Measurements from ENCODE around the gene LSM3. TPM values are rescaled to one million over a fixed set of nuclear protein-coding genes. Genes with fewer than 3 reads are reported as not detected.
A peak's percentile ranks its signal among the peaks of the same experiment; 100 is the strongest.

The LSM3 gene
- total RNA-seq, 2 donors from 2014 or later, result 20.5 to 24.5 TPM

DNA sequence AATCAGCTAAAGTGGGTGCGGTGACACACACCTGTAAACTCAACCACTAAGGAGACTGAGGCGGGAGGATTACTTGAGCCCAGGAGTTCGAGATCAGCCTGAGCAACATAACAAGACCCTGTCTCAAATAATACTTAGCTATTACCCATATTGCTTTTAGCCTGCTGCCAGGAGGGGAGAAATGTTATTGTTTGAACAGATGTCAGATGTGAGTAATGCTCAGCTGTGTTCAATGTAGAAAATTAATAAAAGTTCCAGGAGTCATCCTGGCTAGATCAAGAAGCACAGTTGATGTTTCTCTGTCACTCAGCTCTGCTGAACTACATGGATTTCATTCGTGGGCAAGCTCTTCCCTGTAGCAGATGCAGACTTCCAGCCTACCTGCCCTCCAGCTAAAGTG, 22.2 kb downstream of the LSM3 start:
- no peaks in the 10 kb centered on the region for H3K9me3 Mint-ChIP-seq
- ATAC-seq (no peak), DNase-seq (ENCODE audit: low spot score in 2 of 2) (no peak)
- peaks cover 5 to 13% of the 10 kb centered on the region in 2 donors for H3K36me3 Mint-ChIP-seq
- peak overlapping the region in 1 of 2 donors; percentile 30 for H3K27ac Mint-ChIP-seq

- ATAC-seq, result no peak
- Mint-ChIP-seq H3K9me3 (no peaks in the 10 kb centered on the region), H3K27ac (no peak overlapping the region), H3K36me3 (peaks cover 5 to 13% of the 10 kb centered on the region in 2 donors)
- DNase-seq (ENCODE audit: low spot score in 2 of 2), result no peak
Observed at GRCh38 chr3:14201940-14202684, 23.5 kb downstream of the LSM3 start.

GRCh38 chr3:14202874-14203520, 24.4 kb downstream of the LSM3 start:
- Mint-ChIP-seq H3K9me3 (no peaks in the 10 kb centered on the region), H3K27ac (peak overlapping the region in 1 of 2 donors; percentile 61), H3K36me3 (peaks cover 5 to 8% of the 10 kb centered on the region in 2 donors)
- DNase-seq (ENCODE audit: low spot score in 2 of 2), result no peak
- peak in 1 of 2 donors; percentile 28 for ATAC-seq

GRCh38 chr3:14203521-14204079, 25.0 kb downstream of the LSM3 start:
- Mint-ChIP-seq H3K9me3 (no peaks in the 10 kb centered on the region), H3K36me3 (peaks cover 0 to 6% of the 10 kb centered on the region in 2 donors), H3K27ac (peak overlapping the region in 1 of 2 donors; percentile 61)
- ATAC-seq, result peak; percentile 52 to 57
- peak in 1 of 2 donors; percentile 27 for DNase-seq (ENCODE audit: low spot score in 2 of 2)

DNA sequence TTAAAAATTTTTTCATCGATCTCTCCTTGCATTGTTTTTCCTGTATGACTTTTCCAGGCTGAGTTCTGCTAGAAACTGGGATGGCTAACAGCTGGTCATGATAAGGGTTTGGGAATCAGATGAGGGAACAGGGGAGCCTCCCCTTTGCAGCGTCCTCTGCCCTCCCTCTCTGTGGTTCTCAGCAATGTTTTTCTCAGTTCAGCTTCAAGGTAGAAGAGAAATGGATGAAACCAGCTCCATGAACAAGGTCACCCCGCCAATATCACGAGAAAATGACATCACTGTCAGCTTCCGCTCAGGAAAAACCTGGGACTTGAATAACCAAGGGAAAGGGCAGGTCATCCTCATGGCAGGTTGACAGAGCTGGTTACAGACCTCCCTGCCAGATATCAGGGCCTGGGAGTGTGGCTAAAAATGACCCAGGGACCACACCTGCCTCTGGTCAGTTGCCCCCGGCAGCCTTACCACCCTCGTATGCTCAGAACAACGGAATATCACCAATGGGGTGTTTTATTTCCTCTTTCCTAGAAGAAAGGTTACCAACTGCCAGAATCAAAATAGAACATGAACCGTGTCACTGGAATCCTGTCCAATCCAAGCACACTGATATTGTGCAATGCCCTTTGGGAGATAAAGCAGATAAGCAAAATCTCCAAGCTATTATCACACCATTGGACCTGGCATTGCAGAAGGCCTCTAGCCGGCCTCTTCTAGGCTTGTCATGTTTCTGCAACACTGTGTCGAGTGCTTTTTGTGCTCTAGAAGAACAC, 26.1 kb downstream of the LSM3 start:
- Mint-ChIP-seq H3K9me3 (no peaks in the 10 kb centered on the region), H3K27ac (no peak overlapping the region), H3K36me3 (no peaks in the 10 kb centered on the region)
- ATAC-seq (no peak), DNase-seq (ENCODE audit: low spot score in 2 of 2) (no peak)

- DNase-seq (ENCODE audit: low spot score in 2 of 2), result no peak
- no peak for ATAC-seq
- Mint-ChIP-seq H3K27ac (no peak overlapping the region), H3K36me3 (no peaks in the 10 kb centered on the region), H3K9me3 (no peaks in the 10 kb centered on the region)
Observed at GRCh38 chr3:14206548-14207177, 28.0 kb downstream of the LSM3 start.

GRCh38 chr3:14208168-14208567, 29.6 kb downstream of the LSM3 start:
- Mint-ChIP-seq H3K36me3 (no peaks in the 10 kb centered on the region), H3K9me3 (no peaks in the 10 kb centered on the region), H3K27ac (no peak overlapping the region)
- DNase-seq (ENCODE audit: low spot score in 2 of 2), result no peak
- ATAC-seq, result no peak

DNA sequence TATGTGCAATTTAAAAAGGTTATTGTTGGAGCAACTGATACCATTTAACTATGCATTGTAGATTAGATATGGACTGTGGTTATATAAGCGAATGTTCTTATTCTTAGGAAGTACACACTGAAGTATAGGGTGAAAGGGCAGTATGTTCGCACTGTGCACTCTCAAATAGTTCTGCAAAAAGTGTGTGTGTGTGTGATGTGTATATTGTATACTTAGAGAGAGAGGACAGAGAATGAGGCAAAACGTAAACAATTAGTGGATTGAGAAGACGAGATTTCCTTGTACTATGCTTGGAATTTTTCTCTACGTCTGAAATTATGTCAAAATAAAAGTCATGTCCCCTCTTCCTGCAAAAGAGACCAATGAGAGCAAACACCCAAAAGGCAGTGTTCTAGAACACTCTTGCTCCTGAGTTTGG, 30.4 kb downstream of the LSM3 start:
- H3K27ac Mint-ChIP-seq, result no peak overlapping the region
- H3K9me3 Mint-ChIP-seq, result no peaks in the 10 kb centered on the region
- ATAC-seq, result no peak
- DNase-seq (ENCODE audit: low spot score in 2 of 2), result no peak
- H3K36me3 Mint-ChIP-seq, result no peaks in the 10 kb centered on the region

- ATAC-seq (no peak), DNase-seq (ENCODE audit: low spot score in 2 of 2) (no peak)
- H3K36me3 Mint-ChIP-seq, result no peaks in the 10 kb centered on the region
- H3K27ac Mint-ChIP-seq, result no peak overlapping the region
- no peaks in the 10 kb centered on the region for H3K9me3 Mint-ChIP-seq
Observed at GRCh38 chr3:14209581-14210289, 31.1 kb downstream of the LSM3 start.

DNA sequence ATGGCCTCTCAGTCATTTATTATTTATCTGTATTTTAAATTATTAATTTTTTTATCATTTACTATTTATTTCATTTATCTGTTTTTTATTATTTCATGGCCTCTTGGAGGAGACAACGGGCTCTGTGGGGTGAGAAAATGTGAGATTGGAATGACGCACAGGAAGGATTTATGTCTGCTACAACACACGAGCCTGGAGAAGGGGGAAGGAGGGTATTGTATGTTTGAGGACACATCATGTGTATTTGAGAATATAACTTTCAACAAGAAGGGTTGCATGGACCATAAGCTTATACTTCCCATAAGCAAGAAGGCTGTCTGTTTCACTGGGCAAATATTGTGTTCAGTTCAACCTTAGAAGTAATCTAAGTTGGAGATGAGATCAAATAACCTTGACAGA, 31.7 kb downstream of the LSM3 start:
- no peak overlapping the region for H3K27ac Mint-ChIP-seq
- H3K36me3 Mint-ChIP-seq, result no peaks in the 10 kb centered on the region
- no peaks in the 10 kb centered on the region for H3K9me3 Mint-ChIP-seq
- no peak for DNase-seq (ENCODE audit: low spot score in 2 of 2)
- ATAC-seq, result no peak

GRCh38 chr3:14210843-14211594, 32.4 kb downstream of the LSM3 start:
- H3K9me3 Mint-ChIP-seq, result no peaks in the 10 kb centered on the region
- no peaks in the 10 kb centered on the region for H3K36me3 Mint-ChIP-seq
- ATAC-seq (no peak), DNase-seq (ENCODE audit: low spot score in 2 of 2) (no peak)
- peak overlapping the region in 1 of 2 donors; percentile 23 for H3K27ac Mint-ChIP-seq

DNA sequence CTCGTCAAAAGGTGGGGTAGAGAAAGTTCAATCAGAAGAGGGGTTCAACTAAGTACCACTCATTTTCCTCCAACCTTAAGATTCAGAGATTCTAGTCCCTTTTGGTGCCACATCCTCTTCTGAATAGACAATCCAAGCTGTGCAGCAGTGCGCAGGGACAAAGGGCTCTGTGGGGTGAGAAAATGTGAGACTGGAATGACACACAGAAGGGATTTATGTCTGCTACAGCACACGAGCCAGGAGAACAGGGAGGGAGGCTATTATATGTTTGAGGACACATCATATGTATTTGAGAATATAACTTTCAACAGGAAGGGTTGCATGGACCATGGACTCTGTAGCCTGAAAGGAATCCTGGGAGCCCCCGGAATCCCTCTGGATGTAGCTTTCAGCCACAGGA, 33.0 kb downstream of the LSM3 start:
- ATAC-seq (no peak), DNase-seq (ENCODE audit: low spot score in 2 of 2) (no peak)
- no peaks in the 10 kb centered on the region for H3K9me3 Mint-ChIP-seq
- peak overlapping the region in 1 of 2 donors; percentile 23 for H3K27ac Mint-ChIP-seq
- no peaks in the 10 kb centered on the region for H3K36me3 Mint-ChIP-seq

DNA sequence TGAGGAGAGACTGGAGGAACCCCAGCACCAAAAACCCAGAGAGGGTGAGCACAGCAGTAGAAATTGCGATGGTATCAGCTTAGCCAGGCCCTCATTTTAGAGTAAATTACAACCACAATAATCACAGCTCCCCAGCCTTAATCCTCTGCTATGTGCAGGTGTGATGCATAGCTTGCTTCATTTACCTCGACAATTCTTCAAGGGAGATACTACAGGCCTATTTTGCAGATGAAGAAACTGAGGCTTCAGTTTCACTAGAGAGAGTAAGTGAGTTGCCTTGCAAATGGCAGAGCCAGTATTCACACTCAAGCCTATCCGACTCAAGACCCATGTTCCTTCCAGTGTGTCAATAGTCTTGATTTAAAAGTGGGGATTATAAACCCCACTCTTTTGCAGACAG, 33.4 kb downstream of the LSM3 start:
- no peak overlapping the region for H3K27ac Mint-ChIP-seq
- no peak for ATAC-seq

DNA sequence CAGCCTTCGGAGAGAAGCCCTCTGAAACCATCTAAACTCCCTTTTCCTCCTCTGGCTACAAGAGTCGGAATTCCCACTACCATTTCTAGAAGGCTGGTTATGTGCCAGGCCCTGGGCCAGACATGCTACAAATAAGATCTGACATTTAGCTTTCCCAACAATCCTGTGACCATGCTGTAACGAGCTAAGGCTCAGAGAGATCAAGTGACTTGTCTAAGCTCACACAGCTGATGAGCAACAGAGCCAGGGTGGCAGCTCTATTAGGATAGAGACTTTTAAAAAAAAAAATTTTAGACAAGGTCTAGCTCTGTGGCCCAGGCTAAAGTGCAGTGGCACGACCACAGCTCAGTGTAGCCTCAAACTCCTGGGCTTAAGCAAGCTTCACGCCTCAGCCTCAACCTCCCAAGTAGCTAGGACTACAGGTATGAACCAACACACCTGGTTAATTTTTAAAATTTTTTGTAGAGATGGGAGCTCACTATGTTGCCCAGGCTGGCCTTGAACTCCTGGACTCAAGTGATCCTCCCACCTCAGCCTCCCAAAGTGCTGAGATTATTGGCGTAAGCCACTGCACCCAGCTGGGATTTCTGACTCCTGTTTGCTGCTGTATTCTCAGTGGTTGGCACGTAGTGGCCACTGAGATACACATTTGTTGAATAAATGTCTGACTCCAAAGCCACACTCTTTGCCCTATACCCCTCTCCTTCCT, 34.6 kb downstream of the LSM3 start:
- no peak for DNase-seq (ENCODE audit: low spot score in 2 of 2)
- no peak overlapping the region for H3K27ac Mint-ChIP-seq
- H3K9me3 Mint-ChIP-seq, result no peaks in the 10 kb centered on the region
- ATAC-seq, result no peak
- H3K36me3 Mint-ChIP-seq, result no peaks in the 10 kb centered on the region

More for the DNA sequence above, 33.4 kb downstream of the LSM3 start:
- Mint-ChIP-seq H3K9me3 (no peaks in the 10 kb centered on the region), H3K36me3 (no peaks in the 10 kb centered on the region)
- no peak for DNase-seq (ENCODE audit: low spot score in 2 of 2)

DNA sequence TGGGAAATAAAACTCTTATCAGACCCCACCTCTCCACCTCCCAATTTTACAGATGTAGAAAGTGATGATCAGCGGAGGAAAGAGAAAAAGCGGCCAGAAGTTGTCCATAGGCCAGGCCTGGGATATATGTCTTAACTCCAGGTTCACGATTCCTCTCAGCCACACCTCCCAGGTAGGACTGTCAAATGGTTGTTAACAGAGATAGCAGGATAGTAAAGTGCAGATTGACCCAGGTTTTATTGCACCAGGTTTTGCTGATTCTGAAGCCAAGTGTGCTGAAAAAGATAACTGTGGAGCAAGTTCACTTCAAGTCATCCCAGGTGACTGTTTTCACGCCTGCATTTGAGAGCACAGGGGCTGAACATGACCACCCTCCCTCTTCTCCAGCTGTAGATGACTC, 36.1 kb downstream of the LSM3 start:
- Mint-ChIP-seq H3K9me3 (peaks cover 0 to under 1% of the 10 kb centered on the region in 2 donors), H3K27ac (no peak overlapping the region), H3K36me3 (no peaks in the 10 kb centered on the region)
- ATAC-seq, result no peak
- no peak for DNase-seq (ENCODE audit: low spot score in 2 of 2)
